Measurements from ENCODE around the gene MARCHF2.

Gene MARCHF2

DNA sequence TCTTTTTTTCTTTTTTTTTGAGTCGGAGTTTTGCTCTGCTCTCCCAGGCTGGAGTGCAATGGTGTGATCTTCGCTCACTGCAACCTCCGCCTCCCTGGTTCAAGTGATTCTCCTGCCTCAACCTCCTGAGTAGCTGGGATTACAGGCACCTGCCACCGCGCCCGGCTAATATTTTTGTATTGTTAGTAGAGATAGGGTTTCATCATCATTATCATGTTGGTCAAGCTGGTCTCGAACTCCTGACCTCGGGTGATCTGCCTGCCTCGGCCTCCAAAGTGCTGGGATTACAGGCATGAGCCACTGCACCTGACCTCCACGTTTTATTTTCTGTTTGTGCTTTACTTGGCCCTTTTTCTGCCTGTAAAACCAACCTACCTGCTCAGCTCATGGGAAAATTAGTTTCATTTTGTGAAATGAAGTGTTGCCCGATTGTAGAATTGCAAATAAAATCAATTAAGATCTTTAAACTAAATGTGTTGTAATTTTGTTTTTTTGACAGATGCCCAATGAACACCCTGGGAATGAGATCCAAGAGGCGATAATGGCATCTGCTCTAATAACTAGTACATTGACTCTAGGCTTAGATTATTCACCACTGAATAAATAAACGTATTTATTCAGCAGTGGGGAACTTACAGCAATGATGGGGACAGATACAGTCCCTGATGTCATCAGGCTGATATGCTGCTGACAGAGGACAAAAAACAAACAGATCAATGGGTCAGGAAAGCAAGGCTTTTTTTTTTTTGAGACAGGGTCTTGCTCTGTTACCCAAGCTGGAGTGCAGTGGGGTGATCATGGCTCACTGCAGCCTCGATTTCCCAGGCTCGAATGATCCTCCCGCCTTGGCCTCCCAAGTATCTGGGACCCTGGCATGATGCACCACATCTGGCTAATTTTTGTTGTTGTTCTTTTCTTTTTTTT, 25.2 kb upstream of the MARCHF2 start:
- DNase-seq (ENCODE audit: low read depth), result no peak

GRCh38 chr19:8388612-8388958, 24.5 kb upstream of the MARCHF2 start:
- no peak for DNase-seq (ENCODE audit: low read depth)

DNA sequence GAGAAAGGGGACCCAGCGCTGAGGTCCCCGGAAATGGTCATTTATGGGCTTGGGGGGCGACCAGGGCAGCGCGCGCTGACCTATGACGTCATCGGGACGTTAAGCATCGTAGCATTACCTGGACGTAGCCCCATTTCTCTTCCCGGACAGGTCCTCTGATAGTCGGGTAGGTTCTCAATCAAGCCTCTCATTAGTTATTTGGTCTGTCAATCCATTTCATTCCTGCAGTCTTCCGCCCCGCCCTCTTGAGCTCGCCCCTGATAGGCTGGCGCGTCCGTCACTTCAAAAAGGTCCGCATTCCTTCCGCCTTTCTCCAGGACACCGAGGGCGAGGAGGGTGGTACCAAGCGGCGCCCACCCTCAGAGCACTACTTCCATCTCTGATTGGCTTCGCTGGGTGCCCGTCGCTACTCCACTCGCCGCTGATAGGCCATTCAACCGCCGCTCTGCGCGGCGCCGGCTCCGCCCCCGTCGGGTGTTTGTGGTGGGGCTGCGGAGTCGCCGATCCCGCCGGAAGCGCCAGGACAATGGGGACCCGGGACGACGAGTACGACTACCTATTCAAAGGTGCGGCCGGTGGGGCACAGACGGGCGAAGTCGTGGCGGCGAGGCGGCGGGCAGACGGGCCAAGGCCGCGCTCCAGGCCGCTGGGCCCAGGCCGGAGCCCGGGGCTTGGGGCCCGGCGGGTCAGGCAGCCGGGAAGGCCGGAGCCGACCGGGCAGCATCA, 23.1 kb upstream of the MARCHF2 start, which contains the start of gene RAB11B:
Gene RAB11B, plus strand, starts transcription at position 470 of the 726 bp plus-strand sequence. Its CDS starts 57 bp downstream, at position 527.
- DNase-seq (ENCODE audit: low read depth), result peak; percentile 93

DNA sequence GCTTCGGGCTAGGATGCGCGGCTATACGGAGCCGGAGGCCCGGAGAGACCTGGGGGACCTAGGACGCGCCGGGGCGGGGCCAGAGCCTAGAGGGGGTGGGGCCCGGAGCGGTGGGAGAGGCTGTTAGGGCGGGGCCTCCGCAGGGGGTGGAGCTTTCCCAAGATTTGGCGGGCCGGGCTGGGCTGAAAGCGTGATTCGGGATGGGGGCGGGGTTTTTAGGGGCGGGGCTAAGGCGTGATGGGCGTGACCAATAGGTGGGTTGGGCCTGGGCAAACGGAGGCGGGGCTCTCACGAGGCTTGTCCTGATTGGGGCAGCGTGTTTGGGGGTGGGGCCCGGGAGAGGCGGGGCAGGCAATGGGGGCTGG, 22.5 kb upstream of the MARCHF2 start:
- DNase-seq (ENCODE audit: low read depth), result peak; percentile 79

- no peak for DNase-seq (ENCODE audit: low read depth)
These were observed 21.7 kb upstream of the MARCHF2 start for GRCh38 chr19:8391198-8392016.

GRCh38 chr19:8392017-8392591, 21.0 kb upstream of the MARCHF2 start:
- no peak for DNase-seq (ENCODE audit: low read depth)

- DNase-seq (ENCODE audit: low read depth), result no peak
These were observed 19.8 kb upstream of the MARCHF2 start for GRCh38 chr19:8393192-8393870.

- DNase-seq (ENCODE audit: low read depth), result no peak
These were observed 19.2 kb upstream of the MARCHF2 start for GRCh38 chr19:8393871-8394250.

DNA sequence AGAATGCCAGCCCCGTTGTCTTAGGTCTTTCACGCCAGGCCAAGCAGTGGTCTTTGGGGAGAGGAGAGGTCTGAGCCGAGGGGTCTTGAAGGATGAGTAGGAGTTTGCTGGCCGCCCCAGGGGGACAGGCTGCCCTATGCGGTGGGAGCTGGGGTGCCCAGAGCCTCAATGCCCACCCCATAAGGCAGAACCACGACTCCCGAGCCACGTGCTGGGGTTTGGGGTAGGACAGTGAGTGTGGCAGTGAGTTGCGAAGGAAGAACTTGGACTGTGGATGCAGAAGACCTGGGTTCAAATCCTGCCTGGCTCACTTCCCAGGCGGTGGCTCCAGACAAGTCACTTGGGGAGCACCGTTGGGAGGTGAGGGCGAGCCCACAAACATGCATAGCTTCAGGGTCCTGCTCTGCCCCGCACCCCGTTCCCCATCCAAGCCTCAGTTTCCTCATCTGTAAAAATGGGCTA, 17.5 kb upstream of the MARCHF2 start:
- DNase-seq (ENCODE audit: low read depth), result no peak

- no peak for DNase-seq (ENCODE audit: low read depth)
These were observed 16.9 kb upstream of the MARCHF2 start for GRCh38 chr19:8396185-8396562.

- peak; percentile 53 for DNase-seq (ENCODE audit: low read depth)
These were observed 16.4 kb upstream of the MARCHF2 start for GRCh38 chr19:8396563-8397203.

GRCh38 chr19:8397271-8397670, 15.8 kb upstream of the MARCHF2 start:
- no peak for DNase-seq (ENCODE audit: low read depth)

DNA sequence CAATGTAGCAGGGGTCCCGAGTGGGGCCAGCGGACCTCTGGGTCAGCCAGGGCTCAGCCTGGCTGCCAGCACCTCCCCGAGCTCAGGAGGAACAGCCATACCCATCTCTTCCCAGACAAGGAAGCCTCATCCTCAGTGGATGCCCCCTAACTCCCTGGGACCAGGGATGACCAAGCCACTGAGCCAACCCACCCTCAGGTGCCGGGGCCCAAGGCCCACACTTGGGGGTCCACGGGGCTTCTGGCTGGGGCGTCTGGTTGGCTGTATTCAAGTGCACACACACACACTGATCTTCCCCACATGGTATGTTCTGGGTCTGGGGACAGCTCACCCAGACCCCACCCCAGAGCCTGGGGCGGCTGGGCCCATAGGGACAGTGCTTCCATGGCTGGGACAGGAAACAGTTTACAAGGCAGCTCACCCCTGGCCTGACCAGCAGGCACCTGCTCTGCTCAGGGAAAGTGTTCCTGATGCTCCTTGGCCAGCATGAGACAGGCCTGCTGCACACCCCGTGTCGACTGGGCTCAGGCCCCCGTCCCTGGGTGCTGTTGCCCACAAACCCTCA, 15.3 kb upstream of the MARCHF2 start:
- no peak for DNase-seq (ENCODE audit: low read depth)

DNA sequence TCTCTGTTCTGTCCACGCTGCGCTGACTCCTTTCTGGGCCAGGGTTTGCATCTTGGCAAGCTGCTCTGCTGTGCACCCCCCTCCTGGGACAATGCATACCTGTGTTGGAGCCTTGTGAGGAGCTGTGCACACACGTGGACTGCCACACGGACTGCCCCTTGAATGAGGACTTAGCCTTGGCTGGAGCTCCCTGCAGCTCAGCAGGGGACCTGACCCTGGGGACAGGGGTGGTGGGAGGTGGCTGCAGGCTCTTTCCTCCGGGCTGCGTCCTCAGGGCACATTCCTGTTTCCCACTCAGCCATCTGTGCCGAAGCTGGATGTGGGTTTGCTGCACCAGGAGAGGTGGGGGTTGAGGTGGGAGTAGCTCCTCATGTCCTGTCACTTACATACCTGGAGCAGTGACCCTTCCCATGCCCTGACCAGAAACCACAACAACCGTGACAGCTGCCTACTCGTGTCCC, 14.8 kb upstream of the MARCHF2 start:
- no peak for DNase-seq (ENCODE audit: low read depth)

DNA sequence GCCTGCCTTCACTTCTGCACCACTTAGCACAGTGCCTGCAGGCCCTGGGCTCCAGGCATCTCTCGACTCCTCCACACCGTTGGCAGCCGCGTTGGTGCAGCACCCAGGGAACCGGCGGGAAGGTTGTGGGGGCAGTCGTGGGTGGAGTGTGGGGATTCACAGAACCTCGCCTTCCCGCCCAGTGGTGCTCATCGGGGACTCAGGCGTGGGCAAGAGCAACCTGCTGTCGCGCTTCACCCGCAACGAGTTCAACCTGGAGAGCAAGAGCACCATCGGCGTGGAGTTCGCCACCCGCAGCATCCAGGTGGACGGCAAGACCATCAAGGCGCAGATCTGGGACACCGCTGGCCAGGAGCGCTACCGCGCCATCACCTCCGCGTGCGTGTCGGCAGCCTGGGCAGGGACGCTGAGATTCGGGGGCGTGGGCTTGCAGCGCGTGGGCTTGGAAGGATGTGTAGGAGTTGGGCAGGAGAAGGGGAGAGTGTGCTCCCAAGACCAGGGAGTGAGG, 13.4 kb upstream of the MARCHF2 start:
- DNase-seq (ENCODE audit: low read depth), result no peak

GRCh38 chr19:8401981-8402411, 11.1 kb upstream of the MARCHF2 start:
- no peak for DNase-seq (ENCODE audit: low read depth)

- DNase-seq (ENCODE audit: low read depth), result no peak
These were observed 9.8 kb upstream of the MARCHF2 start for GRCh38 chr19:8403098-8403819.

DNA sequence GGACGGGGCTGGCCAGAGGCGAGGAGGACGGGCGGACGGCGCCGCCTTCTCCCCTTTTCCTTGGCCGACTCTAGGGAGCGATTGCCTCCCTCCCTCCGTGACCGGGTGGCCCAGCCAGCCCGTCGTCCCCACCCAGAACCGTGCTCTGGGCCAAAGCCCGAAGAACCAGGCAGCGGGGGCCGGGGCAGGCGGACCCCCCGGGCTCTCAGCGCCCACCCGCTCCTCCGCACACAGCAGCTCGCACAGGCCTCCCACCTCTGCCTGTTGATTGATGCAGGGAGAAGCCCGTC, 9.3 kb upstream of the MARCHF2 start:
- DNase-seq (ENCODE audit: low read depth), result no peak

DNA sequence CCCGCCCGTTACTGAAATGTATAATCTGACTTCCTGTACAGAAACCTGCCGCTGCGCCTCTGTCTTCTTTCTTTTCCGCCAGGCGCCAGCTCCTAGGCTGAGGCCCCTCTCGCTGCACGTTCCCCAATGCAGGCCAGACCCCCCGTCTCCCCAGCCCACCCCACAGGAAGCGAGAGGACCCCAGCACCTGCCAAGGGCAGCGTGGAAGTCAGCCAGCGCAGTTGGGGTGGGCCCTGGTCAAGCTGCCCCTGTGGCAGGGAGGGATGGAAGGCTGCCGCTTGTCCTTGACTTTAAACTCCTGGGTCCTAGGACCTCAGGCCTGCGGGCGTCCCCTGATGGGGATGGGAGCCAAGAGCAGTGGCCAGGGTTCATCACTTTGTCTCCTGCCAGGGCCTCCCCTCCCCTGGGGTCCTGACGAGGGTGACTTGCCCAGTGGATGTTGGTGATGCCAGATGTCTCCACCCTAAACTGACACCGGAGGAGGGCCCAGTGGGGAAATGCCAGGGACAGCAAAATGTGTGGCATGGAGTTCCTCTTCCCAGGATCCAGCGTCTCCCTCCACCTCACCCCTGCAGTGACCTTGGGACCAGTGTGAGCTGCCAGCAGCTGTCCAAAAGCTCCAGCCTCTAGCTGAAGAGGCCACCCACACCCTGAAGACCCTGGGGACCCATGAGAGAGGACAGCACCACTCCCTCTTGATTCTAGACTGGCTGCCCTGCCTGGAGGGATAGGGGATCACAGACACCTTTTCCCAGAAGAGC, 8.5 kb upstream of the MARCHF2 start:
- no peak for DNase-seq (ENCODE audit: low read depth)
